Upper lobe of left lung (tissue), 4 donors: ENCODE results near the gene EAF1.
A peak's percentile ranks its signal among the peaks of the same experiment; 100 is the strongest.

Experiments used
- CTCF ChIP-seq, 6 experiments: fragments of 450-650 bp in 4 of 6; fragments of 200-600 bp in 2 of 6; sonication (generic) in 2 of 6; IDR thresholded peaks; one replicate each; pipeline ENCODE4 v1.5.1; 2016 to 2019; ENCODE audit warnings: antibody characterized with exemption in 6 of 6
- EP300 ChIP-seq, 4 donors: sonication (generic); formaldehyde crosslinking; IDR thresholded peaks; one replicate each; pipeline ENCODE4 v1.5.1; 2017; ENCODE audit warnings: antibody characterized with exemption in 4 of 4, control low read depth in 2 of 4
- POLR2A ChIP-seq, 4 donors: fragments of 450-650 bp; IDR thresholded peaks; one replicate each; pipeline ENCODE4 v1.5.1; 2016 to 2017; ENCODE audit warnings: antibody characterized with exemption in 4 of 4, mild to moderate bottlenecking in 2 of 4

GRCh38 chr3:15427182-15427880 is at the start of gene EAF1, which contains the start of gene METTL6:
- TF ChIP-seq CTCF (IDR thresholded peaks at IDR 0.05): peak in 3 of 6 experiments; percentile 22 to 49 (median 34)
- no peak for TF ChIP-seq EP300 (IDR thresholded peaks at IDR 0.05)
- peak in 3 of 4 donors; percentile 27 to 70 (median 44) for TF ChIP-seq POLR2A (IDR thresholded peaks at IDR 0.05)
